Right cardiac atrium (tissue), 5 donors: ENCODE measurements around the gene ITGA8. TPM values are rescaled to one million over a fixed set of nuclear protein-coding genes. Genes with fewer than 3 reads are reported as not detected.
A peak's percentile ranks its signal among the peaks of the same experiment; 100 is the strongest.

Experiments
- ATAC-seq, 2 donors: fragments of 200-7000 bp; cut with Tn5 transposase; one replicate each; pipeline versions ENCODE4 v1.8.0 to v1.9.1; 2020; ENCODE audit warnings: moderate library complexity in 2 of 2, mild to moderate bottlenecking in 1 of 2
- DNase-seq, 3 donors: peaks; one replicate each; pipeline ENCODE4 v3.0.0-alpha.2; 2020
- H3K27ac ChIP-seq: one replicate; pipeline ENCODE4 v1.5.1; 2013; ENCODE audit warnings: mild to moderate bottlenecking, low read length, control low read depth, moderate library complexity
- H3K27me3 ChIP-seq: one replicate; pipeline ENCODE4 v1.6.1; 2013; ENCODE audit not compliant: control insufficient read depth, insufficient read depth
- H3K4me1 ChIP-seq: one replicate; pipeline ENCODE4 v1.6.1; 2013; ENCODE audit warnings: low read length; ENCODE audit not compliant: control insufficient read depth, insufficient read depth
- H3K4me3 ChIP-seq: one replicate; pipeline ENCODE4 v1.5.1; 2013; ENCODE audit warnings: low read length, control low read depth
- H3K9me3 ChIP-seq: one replicate; pipeline ENCODE4 v1.6.1; 2013; ENCODE audit warnings: low read length; ENCODE audit not compliant: control insufficient read depth
- WGBS: extraction: QIAGEN DNeasy Blood & Tissue Kit; methylation state at CpG from one replicate; pipeline ENCODE4 v1.1.7; 2013; 5-methylcytosine and 5-hydroxymethylcytosine counted together
- intact Hi-C, 4 donors: fragments of 100-400 bp; cut with DNase I; formaldehyde crosslinking; loops; one replicate each; pipeline versions ENCODE4 v1.11.0 to v1.14.0; 2022 to 2023
- polyA plus RNA-seq: library from polyadenylated mRNA; stranded (reverse); fragments of 200-250 nt; gene quantifications from one replicate; pipeline ENCODE4 v1.2.3, GENCODE V29; 2013
- total RNA-seq, 4 donors: library from RNA; stranded (reverse); fragmentation: NEBNext Ultra II Directional; extraction: Animal tissue kit (Norgen Biotek cat#: 25700); gene quantifications; one replicate each; pipeline ENCODE4 v1.2.1, GENCODE V29; 2021
- donor health status: healthy with polysubstance abuse.
- donor health status: DM: no; HTN: yes; CAD: no.
- donor health status: DM: no; HTN: no; CAD: no.
- donor health status: DM: no; HTN: yes; CAD: no; lungs with severe emphysema.
- donor health status: DM: yes; HTN: yes; CAD: no.

The ITGA8 gene
- total and polyA plus RNA-seq, 5 donors: 3.7 to 8.8 (median 5.5) TPM

DNA sequence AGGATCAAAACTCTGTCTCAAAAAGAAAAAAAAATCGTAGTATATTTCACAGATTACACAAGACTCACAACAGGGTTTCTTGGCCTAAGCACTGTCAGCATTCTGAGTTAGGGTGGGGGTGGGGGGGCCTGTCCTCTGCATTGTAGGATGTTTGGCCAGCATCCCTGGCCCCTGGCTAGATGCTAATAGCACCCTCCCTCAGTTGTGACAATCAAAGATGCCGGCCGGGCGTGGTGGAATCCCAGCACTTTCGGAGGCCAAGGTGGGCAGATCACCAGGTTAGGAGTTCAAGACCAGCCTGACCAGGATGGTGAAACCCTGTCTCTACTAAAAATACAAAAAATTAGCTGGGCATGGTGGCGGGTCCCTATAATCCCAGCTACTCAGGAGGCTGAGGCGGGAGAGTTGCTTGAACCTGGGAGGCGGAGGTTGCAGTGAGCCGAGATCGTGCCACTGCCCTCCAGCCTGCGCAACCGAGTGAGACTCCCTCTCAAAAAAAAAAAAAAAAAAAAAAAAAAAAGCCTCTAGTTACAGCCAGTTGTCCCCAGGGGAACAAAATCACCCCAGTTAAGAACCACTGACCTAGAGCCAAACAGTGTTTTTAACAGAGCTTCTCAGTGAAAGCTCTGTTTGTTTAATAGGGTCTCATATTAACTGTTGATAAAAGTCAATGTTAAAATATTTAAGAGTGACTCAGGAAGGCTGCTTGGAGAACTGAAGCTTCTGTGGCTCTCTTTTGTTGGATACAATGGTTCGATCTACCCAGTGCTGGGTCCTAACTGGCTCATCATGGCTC lies 187.6 kb downstream of the ITGA8 start:
- H3K27me3 ChIP-seq: no peaks in the 10 kb centered on the region
- intact Hi-C loops: no loop called here
- H3K4me3 ChIP-seq: no peak overlapping the region
- WGBS: 75% methylated on average over 13 of the region's 13 CpGs
- no peaks in the 10 kb centered on the region for H3K4me1 ChIP-seq
- peak; percentile 37 to 50 for ATAC-seq
- peak; percentile 26 to 59 (median 57) for DNase-seq
- no peaks in the 10 kb centered on the region for H3K9me3 ChIP-seq
- H3K27ac ChIP-seq: no peak overlapping the region

DNA sequence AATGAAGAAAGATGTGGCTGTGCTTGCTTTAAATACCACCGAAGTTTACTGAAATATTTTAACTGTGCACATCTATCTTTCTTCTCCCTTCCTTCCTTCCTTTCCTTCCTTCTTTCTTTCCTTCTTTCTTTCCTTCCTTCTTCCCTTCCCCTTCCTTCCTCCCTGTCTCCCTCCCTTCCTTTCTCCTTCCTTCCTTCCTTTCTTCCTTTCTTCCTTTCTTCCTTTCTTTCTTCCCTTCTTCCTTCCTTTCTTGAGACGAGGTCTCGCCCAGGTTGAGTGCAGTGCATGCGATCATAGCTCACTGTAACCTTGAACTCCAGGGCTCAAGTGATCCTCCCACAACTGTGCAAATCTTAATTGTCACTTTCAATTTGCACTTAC lies 190.9 kb downstream of the ITGA8 start:
- intact Hi-C loops: no loop called here
- H3K9me3 ChIP-seq: no peaks in the 10 kb centered on the region
- no peaks in the 10 kb centered on the region for H3K27me3 ChIP-seq
- ATAC-seq: no peak
- H3K27ac ChIP-seq: no peak overlapping the region
- no peak overlapping the region for H3K4me3 ChIP-seq
- WGBS: 76% methylated on average over 4 of the region's 4 CpGs
- no peak for DNase-seq
- H3K4me1 ChIP-seq: no peaks in the 10 kb centered on the region

DNA sequence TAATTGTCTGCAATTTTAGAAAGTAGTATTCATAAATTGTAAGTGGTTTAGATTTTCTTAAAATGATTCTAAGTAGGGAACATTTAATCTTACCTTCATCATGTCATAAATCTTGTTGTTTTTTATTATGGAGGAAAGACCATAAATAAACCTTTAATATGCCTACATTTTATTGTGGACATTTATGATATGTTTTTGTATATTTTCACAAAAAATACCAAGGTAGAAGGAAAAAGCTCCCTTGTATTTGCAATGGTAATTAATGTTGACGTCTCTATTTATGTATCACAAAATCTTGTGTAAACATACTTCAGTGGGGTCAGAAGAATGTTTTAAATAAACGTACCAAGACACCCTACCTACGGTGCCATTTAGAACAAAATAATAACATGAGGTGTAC lies 193.0 kb downstream of the ITGA8 start:
- WGBS: 42% methylated on average over 3 of the region's 3 CpGs
- Histone ChIP-seq H3K4me1 (no peaks in the 10 kb centered on the region), H3K27me3 (no peaks in the 10 kb centered on the region), H3K27ac (no peak overlapping the region), H3K9me3 (no peaks in the 10 kb centered on the region), H3K4me3 (no peak overlapping the region)
- no peak for DNase-seq
- intact Hi-C loops: no loop called here
- no peak for ATAC-seq

DNA sequence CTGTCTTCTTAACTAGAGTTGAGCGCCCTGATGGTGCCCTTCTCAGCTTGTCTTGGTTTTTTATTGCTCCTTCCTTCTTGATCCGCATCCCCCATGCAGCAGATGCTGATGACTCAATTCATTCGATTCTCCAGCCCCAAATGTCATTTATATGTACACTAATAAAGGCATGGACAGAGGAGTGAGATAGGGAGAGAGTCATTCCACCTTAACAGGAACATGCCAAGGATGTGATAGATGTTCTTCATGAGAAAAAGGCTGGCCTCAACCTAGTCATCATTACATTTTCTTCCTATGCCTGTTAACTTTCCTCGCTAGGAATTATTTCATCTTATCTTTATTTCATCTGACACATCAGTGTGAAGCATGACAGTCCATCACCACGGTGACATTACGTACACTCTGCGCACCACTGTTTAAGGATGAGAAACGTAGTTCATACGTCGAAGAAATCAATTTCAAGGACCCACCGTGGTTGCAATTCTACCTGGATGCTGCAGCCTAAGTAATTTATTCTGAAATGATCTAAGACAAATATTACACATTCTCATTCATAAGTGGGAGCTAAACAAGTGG lies 198.3 kb downstream of the ITGA8 start:
- Histone ChIP-seq H3K4me1 (no peaks in the 10 kb centered on the region), H3K9me3 (no peaks in the 10 kb centered on the region), H3K27me3 (no peaks in the 10 kb centered on the region), H3K4me3 (no peak overlapping the region), H3K27ac (no peak overlapping the region)
- WGBS: 85% methylated on average over 11 of the region's 11 CpGs
- intact Hi-C loops: no loop called here
- DNase-seq: no peak
- ATAC-seq: no peak

DNA sequence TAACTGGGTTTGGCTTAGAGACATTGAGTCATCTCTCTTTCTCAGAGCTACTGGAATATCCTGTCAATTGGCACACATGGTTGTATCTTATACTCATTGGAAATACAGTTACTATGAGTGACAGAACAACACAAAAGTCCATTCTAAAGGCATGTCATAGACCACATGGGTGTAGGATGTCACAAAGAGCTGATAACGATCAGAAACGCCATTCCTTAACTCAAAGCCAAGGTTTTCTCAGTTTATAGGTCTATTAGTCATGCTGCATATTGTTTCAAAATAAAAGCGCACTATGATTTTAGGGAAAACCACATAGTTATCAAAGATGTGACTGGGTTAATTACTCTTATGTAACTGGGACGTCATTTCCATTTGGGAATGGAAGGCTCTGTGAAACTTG lies 201.5 kb downstream of the ITGA8 start:
- no peak overlapping the region for H3K27ac ChIP-seq
- ATAC-seq: no peak
- H3K9me3 ChIP-seq: no peaks in the 10 kb centered on the region
- H3K4me3 ChIP-seq: no peak overlapping the region
- H3K27me3 ChIP-seq: no peaks in the 10 kb centered on the region
- intact Hi-C loops: no loop called here
- H3K4me1 ChIP-seq: no peaks in the 10 kb centered on the region
- DNase-seq: no peak
- 68% methylated on average over 4 of the region's 4 CpGs for WGBS

DNA sequence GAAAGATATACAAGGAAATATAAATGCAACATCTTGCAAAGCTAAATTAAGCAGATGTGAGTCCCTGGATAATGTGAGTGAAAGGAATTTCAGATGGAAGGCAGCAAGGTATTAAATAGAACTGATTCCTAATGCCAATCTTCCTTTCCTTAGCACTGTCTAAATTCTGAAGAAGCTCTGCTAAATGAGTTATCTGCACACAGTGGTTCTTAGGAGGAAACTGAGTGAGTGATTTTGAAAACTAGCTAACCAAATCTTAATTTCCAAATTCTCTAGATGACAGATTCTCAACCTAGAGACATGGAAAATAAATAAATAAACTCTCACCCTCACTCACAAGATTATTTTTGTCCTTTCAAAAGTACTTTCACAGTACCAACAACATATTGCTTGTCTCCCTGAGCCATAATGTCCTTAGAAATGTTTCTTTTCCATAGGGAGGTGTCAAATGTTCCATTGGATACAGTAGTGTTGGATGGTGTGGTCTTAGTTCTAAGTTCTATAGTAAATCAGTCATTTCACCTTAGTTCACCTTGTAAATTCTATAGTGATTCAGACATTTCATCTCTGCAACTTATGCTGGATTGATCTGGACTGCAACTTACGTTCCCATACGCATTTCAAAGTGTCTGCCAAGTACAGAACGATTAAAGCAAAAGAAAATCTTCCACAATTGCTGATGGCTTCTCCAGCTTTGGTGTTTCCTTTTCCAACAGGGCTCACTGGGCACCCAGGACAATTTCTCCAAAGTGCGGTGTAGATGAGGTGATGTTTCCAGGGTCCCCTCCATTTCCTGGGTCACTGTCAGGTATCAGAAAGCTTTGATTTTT lies 203.3 kb downstream of the ITGA8 start:
- Histone ChIP-seq H3K4me1 (no peaks in the 10 kb centered on the region), H3K4me3 (no peak overlapping the region), H3K27ac (no peak overlapping the region), H3K27me3 (no peaks in the 10 kb centered on the region), H3K9me3 (no peaks in the 10 kb centered on the region)
- 90% methylated on average over 4 of the region's 4 CpGs for WGBS
- intact Hi-C loops: no loop called here
- DNase-seq (no peak), ATAC-seq (no peak)

DNA sequence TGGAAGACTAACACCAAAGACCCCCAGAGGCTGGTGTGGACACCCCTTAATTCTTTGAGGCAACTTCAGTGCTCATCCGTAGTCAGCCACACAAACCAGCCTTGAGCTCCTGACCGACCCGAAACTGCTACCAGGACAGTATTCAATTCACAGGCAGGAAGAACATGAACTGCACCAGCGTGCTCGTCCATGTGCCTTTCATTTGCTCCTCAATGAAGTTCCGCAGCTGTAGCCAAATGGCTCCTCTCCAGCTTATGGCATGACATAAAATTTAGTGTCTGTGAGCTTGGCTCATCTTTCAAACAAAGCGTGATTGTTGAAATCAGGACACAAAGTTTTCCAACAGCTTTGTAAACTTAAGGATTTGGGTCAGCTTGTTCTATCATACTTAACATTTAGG lies 204.5 kb downstream of the ITGA8 start:
- Histone ChIP-seq H3K27me3 (no peaks in the 10 kb centered on the region), H3K27ac (no peak overlapping the region), H3K4me1 (no peaks in the 10 kb centered on the region), H3K4me3 (no peak overlapping the region), H3K9me3 (no peaks in the 10 kb centered on the region)
- intact Hi-C loops: no loop called here
- ATAC-seq (peak in 1 of 2 donors; percentile 29), DNase-seq (peak in 1 of 3 donors; percentile 68)
- WGBS: 58% methylated on average over 7 of the region's 7 CpGs

DNA sequence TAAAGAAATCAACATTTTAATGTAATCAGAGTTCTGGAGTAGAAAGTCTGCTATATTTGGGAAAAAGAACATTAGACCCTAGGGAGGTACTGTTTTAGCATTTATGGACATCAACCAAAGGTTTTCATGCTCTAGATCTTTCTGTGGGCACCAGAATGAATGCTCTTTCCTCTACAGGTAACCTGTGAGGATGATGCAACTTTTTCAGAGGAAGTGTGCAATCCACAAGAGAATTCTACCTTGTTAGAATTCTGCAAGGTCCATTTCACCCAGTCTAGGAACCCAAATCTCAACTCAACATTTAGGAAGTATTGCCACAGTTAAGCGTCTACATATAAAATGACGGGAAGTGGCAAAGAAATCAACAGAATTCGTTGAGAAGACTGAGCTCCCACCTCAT lies 208.8 kb downstream of the ITGA8 start:
- no peak for DNase-seq
- ATAC-seq: no peak
- Histone ChIP-seq H3K27ac (no peak overlapping the region), H3K9me3 (no peaks in the 10 kb centered on the region), H3K4me1 (no peaks in the 10 kb centered on the region), H3K27me3 (no peaks in the 10 kb centered on the region), H3K4me3 (no peak overlapping the region)
- intact Hi-C loops: no loop called here
- WGBS: 55% methylated on average over 3 of the region's 3 CpGs

DNA sequence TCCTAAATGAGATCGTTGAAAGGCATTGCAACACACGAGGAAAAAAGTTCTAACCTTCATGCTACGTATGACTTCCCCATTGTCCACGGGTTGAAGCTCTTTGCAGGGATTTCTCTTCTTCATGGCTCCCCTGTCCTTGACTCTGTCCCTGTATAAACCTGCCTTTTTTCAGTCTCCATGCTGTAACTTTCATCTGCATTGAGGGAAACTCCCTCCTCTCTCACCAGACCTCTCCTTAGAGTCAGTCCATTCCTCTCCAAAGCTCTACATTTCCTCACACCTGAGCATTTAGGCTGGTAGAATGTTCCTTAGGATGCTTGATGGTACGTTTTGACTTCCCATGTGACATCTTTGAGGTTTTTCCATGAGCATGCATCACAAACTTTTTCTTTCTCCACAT lies 214.4 kb downstream of the ITGA8 start:
- no peaks in the 10 kb centered on the region for H3K9me3 ChIP-seq
- no peaks in the 10 kb centered on the region for H3K4me1 ChIP-seq
- intact Hi-C loops: no loop called here
- no peaks in the 10 kb centered on the region for H3K27me3 ChIP-seq
- H3K4me3 ChIP-seq: no peak overlapping the region
- WGBS: 72% methylated on average over 5 of the region's 5 CpGs
- DNase-seq (no peak), ATAC-seq (no peak)
- no peak overlapping the region for H3K27ac ChIP-seq

DNA sequence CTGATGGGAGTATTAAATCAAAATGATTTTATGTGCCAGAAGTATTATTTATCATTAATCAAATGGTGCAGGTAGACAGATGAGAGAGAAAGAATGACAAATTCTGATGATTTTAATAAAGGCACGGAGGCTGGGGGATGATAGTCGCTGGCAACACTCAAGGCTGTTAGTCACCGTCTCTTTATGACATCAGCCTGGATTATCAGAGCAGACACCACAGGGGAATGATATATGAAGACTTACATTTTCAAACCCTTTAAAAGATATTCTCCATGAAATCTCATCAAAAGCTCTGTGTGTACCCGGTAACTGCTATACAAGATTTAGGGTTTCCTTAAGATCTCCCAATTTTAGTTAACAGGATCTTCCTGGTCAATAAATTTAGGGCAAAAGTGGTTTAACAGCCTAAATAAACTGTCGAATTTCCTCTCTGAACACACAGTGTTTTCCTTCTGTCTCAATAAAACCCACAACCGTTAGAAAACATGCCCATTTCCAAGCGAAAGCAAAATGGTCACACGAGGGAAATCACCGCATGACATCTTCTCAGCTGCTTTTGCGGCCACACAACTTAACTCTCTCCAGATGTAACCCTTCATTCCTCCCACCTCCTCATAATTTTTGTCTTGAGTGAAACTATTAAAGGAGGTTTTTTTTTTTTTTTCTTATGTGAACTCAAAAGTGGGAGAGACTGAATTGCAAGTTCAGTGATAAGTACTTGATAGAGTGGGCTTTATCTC lies 215.5 kb downstream of the ITGA8 start:
- intact Hi-C loops: no loop called here
- H3K9me3 ChIP-seq: no peaks in the 10 kb centered on the region
- no peak overlapping the region for H3K4me3 ChIP-seq
- H3K27ac ChIP-seq: no peak overlapping the region
- no peak for DNase-seq
- WGBS: 37% methylated on average over 10 of the region's 10 CpGs
- peak in 1 of 2 donors; percentile 49 for ATAC-seq
- no peaks in the 10 kb centered on the region for H3K27me3 ChIP-seq
- H3K4me1 ChIP-seq: no peaks in the 10 kb centered on the region
